Nasal cavity respiratory epithelium epithelial cell of viscerocranial mucosa (primary cell): Measurements from ENCODE around the gene TSPY3. TPM values are rescaled to one million over a fixed set of nuclear protein-coding genes. Genes with fewer than 3 reads are reported as not detected.

Source experiments
- total RNA-seq: library from RNA; depleted of rRNA; stranded (reverse); fragments of >200 nt; gene quantifications from 2 replicates; pipeline ENCODE4 v1.2.3, GENCODE V29; 2014

TSPY3 gene, protein sequence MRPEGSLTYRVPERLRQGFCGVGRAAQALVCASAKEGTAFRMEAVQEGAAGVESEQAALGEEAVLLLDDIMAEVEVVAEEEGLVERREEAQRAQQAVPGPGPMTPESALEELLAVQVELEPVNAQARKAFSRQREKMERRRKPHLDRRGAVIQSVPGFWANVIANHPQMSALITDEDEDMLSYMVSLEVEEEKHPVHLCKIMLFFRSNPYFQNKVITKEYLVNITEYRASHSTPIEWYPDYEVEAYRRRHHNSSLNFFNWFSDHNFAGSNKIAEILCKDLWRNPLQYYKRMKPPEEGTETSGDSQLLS
- total RNA-seq, result not detected in 2 replicates

DNA sequence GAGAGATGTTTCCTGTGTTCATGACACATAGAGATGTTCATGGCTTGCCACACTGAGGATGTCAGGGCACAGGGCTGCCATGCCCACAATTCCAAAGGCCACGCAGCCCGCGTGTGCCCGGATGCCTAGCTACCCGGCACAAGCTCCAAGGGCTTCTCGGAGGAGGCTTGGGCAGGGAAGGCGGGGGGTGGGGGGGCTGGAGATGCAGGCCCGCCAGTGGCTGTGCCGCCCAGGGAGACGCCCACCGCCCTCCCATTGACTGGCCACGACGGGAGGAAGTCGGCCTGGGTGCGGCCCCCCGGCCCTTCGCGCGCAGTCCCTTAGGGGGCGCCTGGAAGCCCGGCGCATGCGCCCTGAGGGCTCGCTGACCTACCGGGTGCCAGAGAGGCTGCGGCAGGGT, at the start of gene TSPY3:
Gene TSPY3 (plus strand): TSS at position 301 of the 400 bp plus-strand sequence. CDS start 46 bp downstream, at position 347.

DNA sequence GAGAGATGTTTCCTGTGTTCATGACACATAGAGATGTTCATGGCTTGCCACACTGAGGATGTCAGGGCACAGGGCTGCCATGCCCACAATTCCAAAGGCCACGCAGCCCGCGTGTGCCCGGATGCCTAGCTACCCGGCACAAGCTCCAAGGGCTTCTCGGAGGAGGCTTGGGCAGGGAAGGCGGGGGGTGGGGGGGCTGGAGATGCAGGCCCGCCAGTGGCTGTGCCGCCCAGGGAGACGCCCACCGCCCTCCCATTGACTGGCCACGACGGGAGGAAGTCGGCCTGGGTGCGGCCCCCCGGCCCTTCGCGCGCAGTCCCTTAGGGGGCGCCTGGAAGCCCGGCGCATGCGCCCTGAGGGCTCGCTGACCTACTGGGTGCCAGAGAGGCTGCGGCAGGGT, 40.7 kb upstream of the TSPY3 start, which contains the start of gene TSPY8:
Gene TSPY8 (plus strand): TSS at position 301 of the 400 bp plus-strand sequence. CDS start 46 bp downstream, at position 347.

Other genes starting within 250 kb of the TSPY3 start
- not detected in 2 replicates for gene TSPY4, start 61.0 kb upstream of the TSPY3 start, total RNA-seq
- gene TSPY8, start 40.6 kb upstream of the TSPY3 start, total RNA-seq, result not detected in 2 replicates
- not detected in 2 replicates for gene TSPY1, start 68.5 kb downstream of the TSPY3 start, total RNA-seq
- gene TSPY9, start 88.8 kb downstream of the TSPY3 start, total RNA-seq, result not detected in 2 replicates
- gene TSPY10, start 129.5 kb downstream of the TSPY3 start, total RNA-seq, result not detected in 2 replicates